Measurements from ENCODE around the gene GRHPR. TPM values are rescaled to one million over a fixed set of nuclear protein-coding genes. Genes with fewer than 3 reads are reported as not detected.
"Not testable (repeated sequence)": the region's sequence is repeated elsewhere in the genome, so short reads cannot be mapped to it uniquely, and the experiment has no call there.

GRHPR gene
- total RNA-seq, 1 donor from 2014 or later: 72.5 TPM

- DNase-seq; H3K36me3 Mint-ChIP-seq (ENCODE audit: low read depth); H3K27ac Mint-ChIP-seq; intact Hi-C loops (cut with micrococcal nuclease); H3K4me3 Mint-ChIP-seq: not testable (repeated sequence)
- peaks cover 13% of the 10 kb centered on the region for H3K4me1 Mint-ChIP-seq
- peaks cover 20% of the 10 kb centered on the region for H3K27me3 Mint-ChIP-seq
- peaks cover 10% of the 10 kb centered on the region for H3K9me3 Mint-ChIP-seq
Observed at GRCh38 chr9:37473982-37474381, 51.5 kb downstream of the GRHPR start.

- Mint-ChIP-seq H3K36me3 (ENCODE audit: low read depth) (peaks cover 4% of the 10 kb centered on the region), H3K4me1 (peaks cover 13% of the 10 kb centered on the region), H3K4me3 (no peak overlapping the region), H3K9me3 (peaks cover 10% of the 10 kb centered on the region), H3K27ac (no peak overlapping the region), H3K27me3 (peaks cover 23% of the 10 kb centered on the region)
- DNase-seq: no peak
- intact Hi-C loops (cut with micrococcal nuclease): no loop called here
Observed at GRCh38 chr9:37474438-37474837, 51.9 kb downstream of the GRHPR start.

GRCh38 chr9:37476930-37477329 lies 54.4 kb downstream of the GRHPR start:
- H3K4me1 Mint-ChIP-seq: peaks cover 8% of the 10 kb centered on the region
- no peak overlapping the region for H3K27ac Mint-ChIP-seq
- peaks cover 4% of the 10 kb centered on the region for H3K36me3 Mint-ChIP-seq (ENCODE audit: low read depth)
- H3K4me3 Mint-ChIP-seq: no peak overlapping the region
- H3K9me3 Mint-ChIP-seq: peaks cover 10% of the 10 kb centered on the region
- H3K27me3 Mint-ChIP-seq: peaks cover 39% of the 10 kb centered on the region
- intact Hi-C loops (cut with micrococcal nuclease): no loop called here
- DNase-seq: no peak

DNA sequence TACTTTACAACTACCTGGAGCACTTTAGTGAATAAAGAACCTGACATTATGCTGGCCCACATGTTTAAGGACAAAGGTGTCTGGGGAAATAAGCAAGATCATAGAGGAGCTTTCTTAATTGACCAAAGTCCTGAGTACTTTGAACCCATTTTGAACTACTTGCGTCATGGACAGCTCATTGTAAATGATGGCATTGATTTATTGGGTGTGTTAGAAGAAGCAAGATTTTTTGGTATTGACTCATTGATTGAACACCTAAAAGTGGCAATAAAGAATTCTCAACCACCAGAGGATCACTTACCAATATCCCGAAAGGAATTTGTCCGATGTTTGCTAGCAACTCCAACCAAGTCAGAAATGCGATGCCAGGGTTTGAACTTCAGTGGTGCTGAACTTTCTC lies 54.9 kb downstream of the GRHPR start:
- H3K27ac Mint-ChIP-seq; H3K36me3 Mint-ChIP-seq (ENCODE audit: low read depth); H3K9me3 Mint-ChIP-seq; intact Hi-C loops (cut with micrococcal nuclease); DNase-seq; H3K4me1 Mint-ChIP-seq; H3K4me3 Mint-ChIP-seq: not testable (repeated sequence)
- peaks cover 40% of the 10 kb centered on the region for H3K27me3 Mint-ChIP-seq

- H3K27ac Mint-ChIP-seq; H3K4me1 Mint-ChIP-seq; H3K4me3 Mint-ChIP-seq; DNase-seq; H3K9me3 Mint-ChIP-seq; intact Hi-C loops (cut with micrococcal nuclease); H3K36me3 Mint-ChIP-seq (ENCODE audit: low read depth): not testable (repeated sequence)
- H3K27me3 Mint-ChIP-seq: peaks cover 40% of the 10 kb centered on the region
Observed at GRCh38 chr9:37477987-37478619, 55.6 kb downstream of the GRHPR start.

GRCh38 chr9:37480759-37481158 lies 58.3 kb downstream of the GRHPR start:
- intact Hi-C loops (cut with micrococcal nuclease): loop anchor here (10.0 kb wide), 1 partner anchor 304 kb away; the partner anchor contains the start of gene EXOSC3
- Mint-ChIP-seq H3K27ac (no peak overlapping the region), H3K36me3 (ENCODE audit: low read depth) (no peaks in the 10 kb centered on the region), H3K4me3 (no peak overlapping the region), H3K27me3 (peaks cover 40% of the 10 kb centered on the region), H3K9me3 (no peaks in the 10 kb centered on the region), H3K4me1 (peaks cover 11% of the 10 kb centered on the region)
- no peak for DNase-seq

- intact Hi-C loops (cut with micrococcal nuclease): loop anchor here (1.0 to 10.0 kb wide), 6 partner anchors 20 to 419 kb away; partner anchors contain the start of genes EXOSC3, FBXO10, GRHPR and SLC25A51
- H3K36me3 Mint-ChIP-seq (ENCODE audit: low read depth): peaks cover 32% of the 10 kb centered on the region
Observed at GRCh38 chr9:37485389-37486255, 63.1 kb downstream of the GRHPR start, which contains the start of gene POLR1E. Gene POLR1E (plus strand): TSS chr9:37485948. CDS start chr9:37486048, 100 bp downstream.

GRCh38 chr9:37486256-37486615 lies 63.7 kb downstream of the GRHPR start:
- intact Hi-C loops (cut with micrococcal nuclease): loop anchor here (5.0 to 10.0 kb wide), 2 partner anchors 91 to 299 kb away; partner anchors contain the start of genes EXOSC3 and FBXO10
- Mint-ChIP-seq H3K4me1 (peaks cover 37% of the 10 kb centered on the region), H3K36me3 (ENCODE audit: low read depth) (peaks cover 37% of the 10 kb centered on the region), H3K9me3 (no peaks in the 10 kb centered on the region), H3K4me3 (peak overlapping the region; percentile 91), H3K27me3 (peaks cover 7% of the 10 kb centered on the region), H3K27ac (peak overlapping the region; percentile 94)
- peak; percentile 68 for DNase-seq

More at GRCh38 chr9:37485389-37486255, 63.1 kb downstream of the GRHPR start, which contains the start of gene POLR1E:
- peak; percentile 99 for DNase-seq
- Mint-ChIP-seq H3K9me3 (no peaks in the 10 kb centered on the region), H3K27ac (peak within 1 kb of the TSS; percentile 94), H3K4me3 (peak within 1 kb of the TSS; percentile 91), H3K27me3 (peaks cover 9% of the 10 kb centered on the region), H3K4me1 (peaks cover 33% of the 10 kb centered on the region)

Other genes starting within 250 kb of the GRHPR start
- gene ZBTB5, start 42.8 kb downstream of the GRHPR start, total RNA-seq: 9.2 and 9.5 TPM in 2 replicates
- 60.0 and 64.0 TPM in 2 replicates for gene POLR1E, start 63.3 kb downstream of the GRHPR start, total RNA-seq
- 1.9 and 2.7 TPM in 2 replicates for gene FBXO10, start 153.7 kb downstream of the GRHPR start, total RNA-seq
- 186 and 193 TPM in 2 replicates for gene TOMM5, start 169.9 kb downstream of the GRHPR start, total RNA-seq
- not detected in 2 replicates for gene FRMPD1, start 228.3 kb downstream of the GRHPR start, total RNA-seq

All from activated CD4-positive, alpha-beta T cell treated with anti-CD3 and anti-CD28 coated beads, Interleukin-2, amount 10 ng/mL, durations not matched to agents 24 days and 14 days (primary cell).